Gastrocnemius medialis (tissue), 4 donors: ENCODE measurements around the gene SPAAR. TPM values are rescaled to one million over a fixed set of nuclear protein-coding genes. Genes with fewer than 3 reads are reported as not detected.
"Not testable (repeated sequence)": the region's sequence is repeated elsewhere in the genome, so short reads cannot be mapped to it uniquely, and the experiment has no call there.

Source experiments
- ATAC-seq, 2 donors: fragments of 150-250 bp; one replicate each; pipeline ENCODE4 v1.9.1; 2016
- DNase-seq, 2 donors: peaks; one replicate each; pipeline ENCODE4 v3.0.0-alpha.2; 2019
- H3K27ac ChIP-seq, 4 donors: fragments of 200-600 bp; sonication (generic); 1 replicate in 1 of 4; 2 replicates in 3 of 4; pipeline ENCODE4 v1.5.1; 2016 to 2018; ENCODE audit warnings: mild to moderate bottlenecking in 2 of 4, moderate library complexity in 1 of 4
- H3K27me3 ChIP-seq, 3 donors: fragments of 200-600 bp; sonication (generic) in 2 of 3; 1 replicate in 1 of 3; 2 replicates in 2 of 3; pipeline versions ENCODE4 v1.5.1 to v1.6.0; 2016 to 2019; ENCODE audit warnings: mild to moderate bottlenecking in 1 of 3, moderate library complexity in 1 of 3
- H3K36me3 ChIP-seq, 2 donors: fragments of 200-600 bp; sonication (generic) in 1 of 2; one replicate each; pipeline ENCODE4 v1.5.1; 2017 to 2018
- H3K4me1 ChIP-seq, 2 donors: fragments of 200-600 bp; sonication (generic) in 1 of 2; one replicate each; pipeline ENCODE4 v1.5.1; 2016 to 2017; ENCODE audit warnings: mild to moderate bottlenecking in 2 of 2
- H3K4me3 ChIP-seq, 4 donors: fragments of 200-600 bp; sonication (generic) in 3 of 4; 1 replicate in 1 of 4; 2 replicates in 3 of 4; pipeline ENCODE4 v1.5.1; 2016 to 2019; ENCODE audit warnings: mild to moderate bottlenecking in 2 of 4
- H3K9me3 ChIP-seq, 3 donors: fragments of 200-600 bp; sonication (generic) in 2 of 3; 1 replicate in 1 of 3; 2 replicates in 2 of 3; pipeline ENCODE4 v1.5.1; 2016 to 2019
- CTCF ChIP-seq, 5 experiments: fragments of 450-650 bp in 3 of 5; fragments of 200-600 bp in 2 of 5; sonication (generic) in 2 of 5; IDR thresholded peaks in 4 of 5; conservative IDR thresholded peaks in 1 of 5; 1 replicate in 4 of 5; 2 replicates in 1 of 5; pipeline ENCODE4 v1.5.1; 2016 to 2019; ENCODE audit warnings: antibody characterized with exemption in 5 of 5, mild to moderate bottlenecking in 3 of 5, moderate library complexity in 3 of 5
- POLR2A ChIP-seq, 2 donors: fragments of 450-650 bp; IDR thresholded peaks; one replicate each; pipeline ENCODE4 v1.6.1; 2017; ENCODE audit warnings: antibody characterized with exemption in 2 of 2, mild to moderate bottlenecking in 2 of 2, moderate library complexity in 2 of 2
- in situ Hi-C, 4 donors: fragments of 200-750 bp; cut with MboI; loops; one replicate each; pipeline versions ENCODE4 v1.15.0 to v1.8.0; 2017; ENCODE audit warnings: low sequenced_read_pairs in 4 of 4
- intact Hi-C: fragments of 100-400 bp; cut with DNase I; formaldehyde crosslinking; loops from one replicate; pipeline ENCODE4 v1.15.1; 2023; ENCODE audit warnings: low total_unique reads
- total RNA-seq, 4 donors: library from RNA; depleted of rRNA; stranded (reverse); fragments of >200 nt; gene quantifications; one replicate each; pipeline versions ENCODE4 v1.1.0 to v1.2.3, GENCODE V29; 2016

The SPAAR gene
- total RNA-seq, 4 donors from 2014 or later = 1.3 to 4.4 (median 2.5) TPM

- H3K36me3 ChIP-seq = no peaks in the 10 kb centered on the region
- in situ Hi-C loops = no loop called here
- no peaks in the 10 kb centered on the region for H3K9me3 ChIP-seq
- DNase-seq = no peak
- intact Hi-C loops = no loop called here
- TF ChIP-seq POLR2A (IDR thresholded peaks at IDR 0.05) (peak in 1 of 2 donors; percentile 26), CTCF (IDR thresholded peaks at IDR 0.05 in 4 of 5, conservative IDR thresholded peaks at IDR 0.05 in 1 of 5) (no peak)
- peak overlapping the region; percentile 22 to 46 (median 34) for H3K4me3 ChIP-seq
- H3K27me3 ChIP-seq = no peaks in the 10 kb centered on the region
- peak overlapping the region; percentile 80 to 87 (median 84) for H3K27ac ChIP-seq
- peaks cover 26 to 27% of the 10 kb centered on the region in 2 donors for H3K4me1 ChIP-seq
- no peak for ATAC-seq
Measured at GRCh38 chr9:35911690-35912089, 2.4 kb downstream of the SPAAR start.

GRCh38 chr9:35912791-35913400 is 3.6 kb downstream of the SPAAR start:
- Histone ChIP-seq H3K27me3 (no peaks in the 10 kb centered on the region), H3K36me3 (no peaks in the 10 kb centered on the region), H3K4me1 (peaks cover 17 to 24% of the 10 kb centered on the region in 2 donors), H3K4me3 (peak overlapping the region in 3 of 4 donors; percentile 8 to 46 (median 37)), H3K27ac (peak overlapping the region; percentile 13 to 86 (median 82)), H3K9me3 (no peaks in the 10 kb centered on the region)
- no peak for ATAC-seq
- no peak for TF ChIP-seq POLR2A (IDR thresholded peaks at IDR 0.05)
- TF ChIP-seq CTCF (IDR thresholded peaks at IDR 0.05 in 4 of 5, conservative IDR thresholded peaks at IDR 0.05 in 1 of 5) = no peak
- intact Hi-C loops = no loop called here
- DNase-seq = no peak
- in situ Hi-C loops = no loop called here

GRCh38 chr9:35913429-35913828 is 4.1 kb downstream of the SPAAR start:
- in situ Hi-C loops, H3K9me3 ChIP-seq, H3K27me3 ChIP-seq, DNase-seq, intact Hi-C loops, H3K36me3 ChIP-seq, ATAC-seq: not testable (repeated sequence)
- H3K4me3 ChIP-seq = peak overlapping the region in 1 of 4 donors; percentile 46
- H3K27ac ChIP-seq = peak overlapping the region in 3 of 4 donors; percentile 80 to 86 (median 83)
- H3K4me1 ChIP-seq = peaks cover 13 to 27% of the 10 kb centered on the region in 2 donors

GRCh38 chr9:35914301-35914807 is 5.1 kb downstream of the SPAAR start:
- H3K4me1 ChIP-seq = peaks cover 4 to 22% of the 10 kb centered on the region in 2 donors
- TF ChIP-seq CTCF (IDR thresholded peaks at IDR 0.05 in 4 of 5, conservative IDR thresholded peaks at IDR 0.05 in 1 of 5) = no peak
- no peaks in the 10 kb centered on the region for H3K9me3 ChIP-seq
- no peaks in the 10 kb centered on the region for H3K27me3 ChIP-seq
- ATAC-seq = peak; percentile 35 to 47
- H3K27ac ChIP-seq = peak overlapping the region in 3 of 4 donors; percentile 58 to 80 (median 64)
- intact Hi-C loops = no loop called here
- DNase-seq = no peak
- no peak overlapping the region for H3K4me3 ChIP-seq
- in situ Hi-C loops = no loop called here
- H3K36me3 ChIP-seq = no peaks in the 10 kb centered on the region

- no peaks in the 10 kb centered on the region for H3K36me3 ChIP-seq
- intact Hi-C loops (no loop called here), in situ Hi-C loops (no loop called here)
- no peak for DNase-seq
- H3K9me3 ChIP-seq = no peaks in the 10 kb centered on the region
- peak overlapping the region; percentile 41 to 75 (median 71) for H3K27ac ChIP-seq
- H3K4me3 ChIP-seq = no peak overlapping the region
- ATAC-seq = peak; percentile 11 to 18
- no peaks in the 10 kb centered on the region for H3K27me3 ChIP-seq
- TF ChIP-seq CTCF (IDR thresholded peaks at IDR 0.05 in 4 of 5, conservative IDR thresholded peaks at IDR 0.05 in 1 of 5) (no peak), POLR2A (IDR thresholded peaks at IDR 0.05) (no peak)
- peaks cover 0 to 27% of the 10 kb centered on the region in 2 donors for H3K4me1 ChIP-seq
Measured at GRCh38 chr9:35915681-35916294, 6.5 kb downstream of the SPAAR start.
